Testis (tissue), 3 donors: ENCODE measurements around the gene MTAP. TPM values are rescaled to one million over a fixed set of nuclear protein-coding genes. Genes with fewer than 3 reads are reported as not detected.

Experiments
- DNase-seq: peaks from one replicate; pipeline ENCODE4 v3.0.0-alpha.2; 2019
- H3K27ac ChIP-seq, 2 donors: fragments of 200-600 bp; sonication (generic); one replicate each; pipeline ENCODE4 v1.5.1; 2019
- H3K27me3 ChIP-seq: fragments of 200-600 bp; sonication (generic); one replicate; pipeline ENCODE4 v1.5.1; 2019
- H3K36me3 ChIP-seq: fragments of 200-600 bp; sonication (generic); one replicate; pipeline ENCODE4 v1.5.1; 2017; ENCODE audit warnings: low read depth; ENCODE audit errors: missing control alignments
- H3K4me1 ChIP-seq: fragments of 200-600 bp; sonication (generic); one replicate; pipeline ENCODE4 v1.5.1; 2019
- H3K4me3 ChIP-seq, 2 donors: fragments of 200-600 bp; sonication (generic); one replicate each; pipeline ENCODE4 v1.5.1; 2017 to 2019
- H3K9me3 ChIP-seq: fragments of 200-600 bp; sonication (generic); one replicate; pipeline ENCODE4 v1.5.1; 2017
- POLR2A ChIP-seq: fragments of 450-650 bp; IDR thresholded peaks from one replicate; pipeline ENCODE4 v1.6.1; 2017; ENCODE audit warnings: antibody characterized with exemption, mild to moderate bottlenecking, moderate library complexity
- WGBS, 2 donors: methylation state at CpG; one replicate each; pipeline ENCODE4 v1.1.5; 2018; 5-methylcytosine and 5-hydroxymethylcytosine counted together
- intact Hi-C: fragments of 100-400 bp; cut with DNase I; formaldehyde crosslinking; loops from one replicate; pipeline ENCODE4 v1.15.1; 2023; ENCODE audit warnings: low total_unique reads
- polyA plus RNA-seq: library from polyadenylated mRNA; stranded (reverse); fragments of 350-450 nt; fragmentation: Illumina TruSeq; extraction: RNeasy Lipid Tissue Mini Kit (QIAGEN cat#74804); gene quantifications from one replicate; pipeline ENCODE4 v1.2.3, GENCODE V29; 2014; ENCODE audit warnings: low read depth, low replicate concordance; ENCODE audit not compliant: insufficient read depth
- total RNA-seq, 2 donors: library from RNA; depleted of rRNA; stranded (reverse); fragments of >200 nt; gene quantifications; one replicate each; pipeline ENCODE4 v1.2.3, GENCODE V29; 2016
- TF ChIP-seq, protein P1 (sequence below), 3 experiments: fragments of 450-650 bp in 2 of 3; fragments of 200-600 bp in 1 of 3; sonication (generic) in 1 of 3; IDR thresholded peaks; one replicate each; pipeline ENCODE4 v1.5.1; 2016 to 2019; ENCODE audit warnings: antibody characterized with exemption in 3 of 3, mild to moderate bottlenecking in 2 of 3, moderate library complexity in 1 of 3

MTAP gene
- total and polyA plus RNA-seq, 3 donors from 2014 or later: 18.2 to 21.2 (median 19.3) TPM

DNA sequence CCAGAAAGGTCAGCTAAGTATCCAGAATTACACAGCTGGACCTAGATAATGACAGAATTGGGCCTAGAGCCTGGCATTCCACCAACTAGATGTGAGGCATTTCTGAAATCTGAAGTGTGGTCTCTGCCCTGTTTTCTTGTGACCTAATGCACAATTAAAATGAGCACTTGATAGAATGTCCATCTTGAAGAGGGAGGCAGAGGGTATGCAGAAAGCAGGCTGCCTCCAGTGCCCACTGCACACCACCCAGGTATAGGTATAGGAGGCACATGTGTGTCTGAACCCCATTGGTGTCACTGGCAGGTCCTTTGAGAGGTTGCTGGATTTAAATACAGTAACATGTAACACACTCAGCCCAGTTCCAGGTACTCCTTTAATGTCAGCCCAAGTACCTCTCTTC, 2.4 kb downstream of the MTAP start:
- H3K4me1 ChIP-seq: peaks cover 4% of the 10 kb centered on the region
- H3K4me3 ChIP-seq: no peak overlapping the region
- no peaks in the 10 kb centered on the region for H3K27me3 ChIP-seq
- no peaks in the 10 kb centered on the region for H3K9me3 ChIP-seq
- no peak for DNase-seq
- H3K27ac ChIP-seq: no peak overlapping the region
- H3K36me3 ChIP-seq: no peaks in the 10 kb centered on the region
- TF ChIP-seq POLR2A: no peak
- TF ChIP-seq, protein P1, sequence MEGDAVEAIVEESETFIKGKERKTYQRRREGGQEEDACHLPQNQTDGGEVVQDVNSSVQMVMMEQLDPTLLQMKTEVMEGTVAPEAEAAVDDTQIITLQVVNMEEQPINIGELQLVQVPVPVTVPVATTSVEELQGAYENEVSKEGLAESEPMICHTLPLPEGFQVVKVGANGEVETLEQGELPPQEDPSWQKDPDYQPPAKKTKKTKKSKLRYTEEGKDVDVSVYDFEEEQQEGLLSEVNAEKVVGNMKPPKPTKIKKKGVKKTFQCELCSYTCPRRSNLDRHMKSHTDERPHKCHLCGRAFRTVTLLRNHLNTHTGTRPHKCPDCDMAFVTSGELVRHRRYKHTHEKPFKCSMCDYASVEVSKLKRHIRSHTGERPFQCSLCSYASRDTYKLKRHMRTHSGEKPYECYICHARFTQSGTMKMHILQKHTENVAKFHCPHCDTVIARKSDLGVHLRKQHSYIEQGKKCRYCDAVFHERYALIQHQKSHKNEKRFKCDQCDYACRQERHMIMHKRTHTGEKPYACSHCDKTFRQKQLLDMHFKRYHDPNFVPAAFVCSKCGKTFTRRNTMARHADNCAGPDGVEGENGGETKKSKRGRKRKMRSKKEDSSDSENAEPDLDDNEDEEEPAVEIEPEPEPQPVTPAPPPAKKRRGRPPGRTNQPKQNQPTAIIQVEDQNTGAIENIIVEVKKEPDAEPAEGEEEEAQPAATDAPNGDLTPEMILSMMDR (IDR thresholded peaks at IDR 0.05): no peak
- intact Hi-C loops: no loop called here

DNA sequence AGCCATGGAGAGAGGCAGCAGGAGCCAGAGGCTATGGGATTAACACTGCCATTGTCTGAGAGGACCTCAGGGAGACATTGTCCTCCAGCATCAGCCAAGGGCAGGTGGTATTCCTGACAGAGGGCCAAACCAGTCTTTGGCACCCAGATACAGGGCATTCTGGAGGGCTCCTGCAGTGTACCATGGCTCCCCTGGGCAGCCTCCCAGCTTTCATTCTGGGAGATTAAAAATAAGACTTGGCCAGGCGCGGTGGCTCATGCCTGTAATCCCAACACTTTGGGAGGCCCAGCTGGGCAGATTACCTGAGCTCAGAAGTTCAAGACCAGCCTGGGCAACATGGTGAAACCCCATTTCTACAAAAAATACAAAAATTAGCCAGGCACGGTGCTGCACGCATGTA, 4.2 kb downstream of the MTAP start:
- WGBS, 2 donors: 92 to 97% methylated on average over 3 to 4 of the region's 4 CpGs
- H3K4me3 ChIP-seq: no peak overlapping the region
- intact Hi-C loops: no loop called here
- H3K27me3 ChIP-seq: no peaks in the 10 kb centered on the region
- DNase-seq: no peak
- no peaks in the 10 kb centered on the region for H3K9me3 ChIP-seq
- H3K4me1 ChIP-seq: peaks cover 4% of the 10 kb centered on the region
- TF ChIP-seq POLR2A: no peak
- TF ChIP-seq, protein P1 (IDR thresholded peaks at IDR 0.05): no peak
- no peak overlapping the region for H3K27ac ChIP-seq
- no peaks in the 10 kb centered on the region for H3K36me3 ChIP-seq

DNA sequence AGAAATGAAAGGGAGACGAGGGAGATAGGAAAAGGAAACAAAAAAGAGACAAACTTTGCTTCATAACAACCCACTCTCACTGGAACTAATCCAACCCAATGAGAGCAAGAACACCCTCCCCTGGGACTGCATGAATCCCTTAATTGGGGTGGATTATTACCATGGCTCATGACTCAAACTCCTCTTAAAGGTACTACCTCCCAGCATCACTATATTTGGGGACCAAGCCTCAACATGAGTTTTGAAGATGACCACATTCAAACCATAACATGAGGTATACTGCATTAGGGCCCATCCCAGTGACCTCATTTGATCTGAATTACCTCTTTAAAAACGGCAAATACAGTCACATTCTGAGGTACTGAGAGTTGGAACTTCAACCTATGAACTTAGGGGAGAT, 8.0 kb downstream of the MTAP start:
- Histone ChIP-seq H3K36me3 (no peaks in the 10 kb centered on the region), H3K4me1 (no peaks in the 10 kb centered on the region), H3K9me3 (no peaks in the 10 kb centered on the region), H3K27ac (no peak overlapping the region), H3K4me3 (no peak overlapping the region), H3K27me3 (no peaks in the 10 kb centered on the region)
- TF ChIP-seq, protein P1 (IDR thresholded peaks at IDR 0.05): no peak
- TF ChIP-seq POLR2A: no peak
- DNase-seq: no peak
- intact Hi-C loops: loop anchor here (10.0 kb wide), 1 partner anchor 424 kb away; no protein-coding TSS in a partner anchor
- WGBS, 2 donors: 48 to 50% methylated on average over 2 of the region's 2 CpGs

DNA sequence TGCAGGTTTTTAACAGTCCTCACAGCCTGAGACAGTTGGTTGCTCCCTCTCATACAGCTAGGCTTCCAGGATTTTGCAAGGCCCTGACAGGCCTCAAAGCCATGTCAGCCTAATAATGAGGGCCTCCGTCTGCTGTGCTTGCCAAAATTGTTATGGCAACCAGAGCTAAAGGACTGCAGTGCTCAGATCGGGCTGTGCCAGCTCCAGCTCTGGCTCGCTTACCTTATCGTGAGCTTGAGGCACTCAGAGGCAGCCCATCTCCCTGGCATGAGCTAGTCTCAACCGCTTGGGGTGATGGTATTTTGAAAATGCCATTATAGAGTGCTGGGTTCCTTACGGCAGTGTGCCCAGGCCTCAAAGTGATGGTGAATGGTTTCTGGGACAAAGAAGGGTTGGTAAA, 8.4 kb downstream of the MTAP start:
- intact Hi-C loops: loop anchor here (10.0 kb wide), 1 partner anchor 424 kb away; no protein-coding TSS in a partner anchor
- Histone ChIP-seq H3K4me1 (no peaks in the 10 kb centered on the region), H3K27me3 (no peaks in the 10 kb centered on the region), H3K27ac (no peak overlapping the region), H3K9me3 (no peaks in the 10 kb centered on the region), H3K4me3 (no peak overlapping the region), H3K36me3 (no peaks in the 10 kb centered on the region)
- WGBS, 2 donors: 72 to 90% methylated on average over 6 of the region's 6 CpGs
- no peak for DNase-seq
- TF ChIP-seq, protein P1 (IDR thresholded peaks at IDR 0.05): no peak
- TF ChIP-seq POLR2A: no peak

DNA sequence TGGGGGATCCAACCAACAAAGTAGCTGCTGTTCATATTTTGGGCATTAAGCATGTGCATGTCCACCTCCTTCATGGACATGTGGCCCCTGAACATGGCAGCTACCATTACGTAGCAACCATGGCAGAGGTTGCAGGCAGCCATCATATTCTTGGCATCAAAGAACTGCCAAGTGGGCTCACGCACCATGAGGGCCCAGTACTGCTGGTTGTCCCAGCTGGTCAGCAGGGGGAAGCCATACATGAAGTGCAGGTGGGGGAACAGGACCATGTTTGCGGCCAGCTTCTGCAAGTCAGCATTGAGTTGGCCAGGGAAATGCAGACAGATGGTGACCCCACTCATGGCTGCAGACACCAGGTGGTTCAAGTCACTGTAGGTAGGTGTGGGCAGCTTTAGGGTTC, 9.5 kb downstream of the MTAP start:
- Histone ChIP-seq H3K4me3 (no peak overlapping the region), H3K9me3 (no peaks in the 10 kb centered on the region), H3K27ac (no peak overlapping the region), H3K4me1 (no peaks in the 10 kb centered on the region), H3K36me3 (no peaks in the 10 kb centered on the region), H3K27me3 (no peaks in the 10 kb centered on the region)
- intact Hi-C loops: loop anchor here (10.0 kb wide), 1 partner anchor 423 kb away; no protein-coding TSS in a partner anchor
- no peak for DNase-seq
- no peak for TF ChIP-seq POLR2A
- TF ChIP-seq, protein P1 (IDR thresholded peaks at IDR 0.05): no peak
- WGBS, 2 donors: 91 to 96% methylated on average over 3 of the region's 3 CpGs
